PFSK-1 (cell line): ENCODE measurements around the gene RALB.

Experiments
- FOXP2 ChIP-seq: optimal IDR thresholded peaks from 2 replicates; pipeline ENCODE3; 2011; ENCODE audit warnings: borderline replicate concordance, control low read depth, inconsistent platforms; ENCODE audit not compliant: insufficient read depth; ENCODE audit errors: extremely low read length, extremely low read depth
- POLR2AphosphoS5 ChIP-seq: IDR thresholded peaks from 2 replicates; pipeline ENCODE4 v1.6.1; 2012; ENCODE audit warnings: low read depth, mild to moderate bottlenecking, control low read depth, low read length, moderate library complexity
- REST ChIP-seq, 2 experiments: IDR thresholded peaks; 2 replicates each; pipeline versions ENCODE4 v1.6.1 to v1.8.0; 2011 to 2012; ENCODE audit warnings: low read depth in 2 of 2, low read length in 2 of 2, control low read depth in 1 of 2, inconsistent platforms in 1 of 2, mild to moderate bottlenecking in 1 of 2, moderate library complexity in 1 of 2; ENCODE audit not compliant: insufficient read depth in 1 of 2
- SIN3A ChIP-seq: IDR thresholded peaks from 2 replicates; pipeline ENCODE4 v1.6.1; 2012; ENCODE audit warnings: mild to moderate bottlenecking, low read length, moderate library complexity, borderline replicate concordance; ENCODE audit not compliant: insufficient read depth
- TAF1 ChIP-seq: IDR thresholded peaks from 2 replicates; pipeline ENCODE4 v1.6.1; 2012; ENCODE audit warnings: low read length, control low read depth, borderline replicate concordance; ENCODE audit not compliant: insufficient read depth

RALB gene

GRCh38 chr2:120272763-120273481 is 20.3 kb downstream of the RALB start:
- no peak for TF ChIP-seq REST (IDR thresholded peaks at IDR 0.05; ENCODE audit: insufficient read depth in 1 of 2, low read depth in 2 of 2, low read length in 2 of 2)
- TF ChIP-seq SIN3A: no peak
- TF ChIP-seq FOXP2: no peak
- TF ChIP-seq POLR2AphosphoS5: no peak
- TF ChIP-seq TAF1: no peak

GRCh38 chr2:120275617-120276400 is 23.2 kb downstream of the RALB start:
- no peak for TF ChIP-seq TAF1
- TF ChIP-seq SIN3A: no peak
- TF ChIP-seq FOXP2: no peak
- no peak for TF ChIP-seq POLR2AphosphoS5
- TF ChIP-seq REST (IDR thresholded peaks at IDR 0.05; ENCODE audit: insufficient read depth in 1 of 2, low read depth in 2 of 2, low read length in 2 of 2): no peak

DNA sequence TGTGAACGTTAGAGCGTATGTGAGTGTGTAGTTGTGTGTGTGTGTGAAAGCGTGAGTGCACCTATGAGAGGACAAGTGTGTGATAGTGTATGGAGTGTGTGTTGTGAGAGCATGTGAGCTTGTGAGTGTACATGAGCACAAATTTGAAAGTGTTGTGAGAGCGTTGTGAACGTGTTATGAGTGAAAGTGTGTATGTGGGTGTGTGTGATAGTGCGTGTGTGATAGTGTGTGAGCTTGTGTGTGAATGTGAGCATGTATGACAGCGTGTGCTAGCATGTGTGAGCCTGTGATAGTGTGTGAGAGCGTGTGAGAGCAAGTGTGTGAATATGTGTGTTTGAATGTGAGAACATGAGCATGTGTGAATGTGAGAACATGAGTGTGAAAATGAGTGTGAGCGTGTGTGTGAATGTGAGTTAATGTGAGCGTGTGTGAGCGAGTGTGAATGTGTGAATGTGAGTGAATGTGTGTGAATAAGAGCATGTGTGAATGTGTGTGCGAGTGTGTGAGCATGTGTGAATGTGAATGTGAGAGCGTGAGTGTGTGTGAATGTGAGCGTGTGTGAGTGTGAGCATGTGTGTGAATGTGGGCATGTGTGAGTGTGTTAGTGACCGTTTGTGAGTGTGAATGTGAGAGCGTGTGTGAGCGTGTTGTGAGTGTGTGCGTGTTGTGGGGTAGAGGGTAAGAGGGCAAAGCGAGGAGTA is 25.0 kb downstream of the RALB start:
- TF ChIP-seq TAF1 (no peak), FOXP2 (no peak), REST (IDR thresholded peaks at IDR 0.05; ENCODE audit: insufficient read depth in 1 of 2, low read depth in 2 of 2, low read length in 2 of 2) (no peak), SIN3A (no peak), POLR2AphosphoS5 (no peak)

- no peak for TF ChIP-seq TAF1
- no peak for TF ChIP-seq POLR2AphosphoS5
- TF ChIP-seq REST (IDR thresholded peaks at IDR 0.05; ENCODE audit: insufficient read depth in 1 of 2, low read depth in 2 of 2, low read length in 2 of 2): no peak
- TF ChIP-seq FOXP2: no peak
- TF ChIP-seq SIN3A: no peak
Observed at GRCh38 chr2:120278901-120279300, 26.2 kb downstream of the RALB start.
